DMS 273 treated with DMSO at 0.1 percent for 48 hours (cell line): Measurements from ENCODE around the gene INPP5E.

Source experiments
- DNase-seq: peaks from one replicate; lab custom pipeline; 2025; lab: John Stamatoyannopoulos, UW

INPP5E gene

GRCh38 chr9:136403538-136403914, 36.1 kb downstream of the INPP5E start:
- no peak for DNase-seq

GRCh38 chr9:136402067-136402466, 37.6 kb downstream of the INPP5E start:
- DNase-seq, result no peak

DNA sequence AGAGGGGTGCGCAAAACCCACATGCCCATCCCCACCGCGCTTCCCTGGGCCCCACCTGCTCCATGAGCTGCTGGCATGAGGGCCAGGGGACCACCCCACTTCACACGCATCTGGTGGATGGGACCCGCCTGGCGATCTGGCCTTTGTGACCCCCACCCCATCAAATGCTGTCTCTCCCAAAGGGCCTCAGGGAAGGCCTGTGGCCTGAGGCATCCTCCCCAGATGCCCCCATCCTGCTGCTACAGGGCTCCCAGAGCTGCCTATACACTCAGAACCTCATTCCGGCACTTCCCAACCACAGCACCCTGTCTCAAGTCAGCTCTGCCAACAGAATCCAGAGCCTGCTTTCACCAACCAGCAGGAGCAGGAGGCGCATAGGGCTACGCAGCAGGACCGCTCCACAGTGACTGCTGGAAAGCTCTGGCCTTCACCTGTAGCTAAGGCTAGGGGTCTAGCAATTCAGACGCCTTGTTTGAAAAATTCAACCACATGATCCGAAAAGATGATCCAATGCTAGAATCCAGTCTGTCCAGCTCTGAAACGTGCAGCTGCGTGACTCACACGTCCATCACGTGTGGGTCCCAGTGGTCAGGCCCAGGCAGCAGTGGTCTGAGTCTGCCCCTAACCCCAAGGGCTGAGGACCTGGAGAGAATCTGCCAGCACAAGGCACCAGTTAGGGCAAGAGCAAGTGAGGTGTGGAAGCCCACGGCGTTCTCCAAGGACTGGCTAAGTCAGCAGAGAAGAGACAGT, 38.3 kb downstream of the INPP5E start:
- DNase-seq, result no peak

DNA sequence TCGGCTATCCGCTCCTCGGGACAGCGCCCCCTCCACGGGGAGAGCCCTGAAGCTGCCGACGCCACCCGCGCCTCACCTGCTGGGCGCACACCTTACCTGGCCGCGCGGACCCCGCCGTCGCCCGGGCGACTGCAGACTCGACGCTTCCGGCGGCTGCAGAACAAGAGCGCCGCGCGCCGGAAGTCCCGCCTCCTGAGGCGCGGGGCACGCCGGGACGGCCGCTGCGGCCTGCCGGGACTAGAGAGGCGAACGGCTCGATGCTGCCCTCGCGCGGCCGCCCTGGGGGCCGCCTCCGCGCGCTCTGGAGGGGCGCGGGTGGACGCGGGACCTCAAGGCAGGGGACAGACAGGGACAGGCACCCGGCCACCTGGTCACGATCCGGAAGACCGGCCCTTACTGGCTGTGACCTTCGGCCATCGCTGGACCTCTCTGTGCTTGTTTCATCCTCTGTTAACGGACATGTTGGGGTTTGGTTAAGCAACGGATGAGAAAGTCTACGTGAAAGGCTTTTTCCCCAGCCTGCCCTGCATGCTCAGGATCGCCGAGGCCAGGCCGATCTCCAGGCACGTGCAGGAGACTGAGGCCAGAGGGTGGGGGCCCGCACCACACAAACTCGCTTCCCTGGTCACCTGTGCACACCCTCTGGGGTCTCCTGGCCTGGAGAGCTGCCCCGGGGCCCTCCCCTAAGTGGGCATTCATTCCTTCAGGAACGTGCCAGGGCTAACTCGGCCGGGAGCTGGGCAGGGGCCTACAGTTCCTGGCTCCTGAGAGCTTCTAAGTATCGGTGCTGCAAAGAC, 39.4 kb downstream of the INPP5E start, which contains the start of gene SNAPC4:
Gene SNAPC4 (minus strand): TSS at position 133 of the 797 bp plus-strand sequence. CDS start 1,742 bp downstream, outside the sequence.
- peak; percentile 12 for DNase-seq

- DNase-seq, result no peak
Observed at GRCh38 chr9:136399176-136400037, 40.2 kb downstream of the INPP5E start.

- DNase-seq, result no peak
Observed at GRCh38 chr9:136398286-136398685, 41.4 kb downstream of the INPP5E start.

DNA sequence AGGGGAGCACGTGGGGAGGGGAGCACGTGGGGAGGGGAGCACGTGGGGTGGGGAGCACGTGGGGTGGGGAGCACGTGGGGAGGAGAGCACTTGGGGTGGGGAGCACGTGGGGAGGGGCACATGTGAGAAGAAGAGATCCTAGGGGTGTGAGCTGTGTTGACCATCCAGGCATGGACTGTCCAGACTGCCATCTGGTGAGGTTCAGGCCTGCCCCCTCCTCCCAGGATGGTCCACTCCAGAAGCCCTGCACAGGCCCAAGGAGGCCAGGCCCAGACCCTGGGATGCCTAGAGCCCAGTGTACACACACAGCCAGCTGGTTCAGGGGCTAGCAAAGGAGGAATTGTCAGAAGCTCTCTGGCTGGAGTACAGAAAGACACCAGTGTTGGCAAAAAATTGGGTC, 42.0 kb downstream of the INPP5E start:
- DNase-seq, result no peak

DNA sequence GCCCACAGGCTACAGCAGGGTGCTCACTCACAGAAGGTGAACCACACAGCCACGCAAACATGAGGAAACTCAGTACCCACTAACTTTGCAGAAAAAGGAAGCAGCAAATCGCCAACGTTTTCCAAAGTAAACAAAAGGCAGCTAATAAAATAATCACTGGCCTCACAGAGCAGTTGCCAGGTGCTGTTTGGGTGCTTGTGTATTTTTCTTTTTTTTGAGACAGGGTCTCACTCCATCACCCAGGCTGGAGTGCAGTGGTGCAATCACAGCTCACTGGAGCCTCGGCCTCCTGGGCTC, 43.5 kb downstream of the INPP5E start:
- no peak for DNase-seq

DNA sequence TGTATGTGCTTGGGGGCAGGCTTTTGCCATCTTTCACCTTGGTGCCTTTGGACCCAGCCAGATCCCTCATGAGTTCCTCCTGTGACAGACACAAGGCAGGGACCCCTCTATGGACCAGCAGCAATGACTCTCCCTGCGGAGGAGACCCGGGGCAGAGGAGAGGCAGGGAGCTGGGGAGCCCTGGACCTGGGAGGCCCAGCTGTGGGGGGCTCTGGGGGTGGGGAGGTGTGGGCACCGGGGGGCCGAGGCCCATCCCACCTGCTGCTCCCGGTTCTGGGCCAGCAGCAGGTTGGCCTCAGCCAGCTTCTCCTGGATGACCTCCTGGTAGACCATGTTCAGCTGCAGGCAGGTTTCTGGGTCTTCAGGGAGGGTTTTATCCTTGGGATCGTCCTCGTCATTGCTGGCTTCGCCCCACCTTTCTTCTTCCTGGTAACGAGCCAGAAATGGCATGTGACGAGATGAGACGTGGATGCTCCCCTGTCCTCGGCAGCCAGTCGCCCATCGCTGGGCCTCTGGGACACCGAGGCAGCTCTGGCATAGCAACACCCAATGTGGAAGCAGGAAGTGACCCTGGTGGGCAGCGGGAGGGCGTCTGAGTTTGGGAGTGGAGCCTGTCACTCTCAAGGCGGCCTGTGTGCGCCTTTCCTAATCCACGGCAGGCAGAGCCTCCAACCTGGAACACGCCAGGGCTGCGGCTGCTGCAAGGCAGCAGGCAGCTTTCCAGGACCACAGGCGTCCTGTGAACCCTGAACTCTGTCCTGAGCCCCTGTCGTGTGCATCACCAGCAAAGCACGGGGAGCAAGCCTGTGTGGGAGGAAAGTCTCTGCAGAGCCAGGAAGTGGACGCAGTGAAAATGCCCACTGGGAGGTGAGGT, 44.1 kb downstream of the INPP5E start:
- DNase-seq, result no peak

DNA sequence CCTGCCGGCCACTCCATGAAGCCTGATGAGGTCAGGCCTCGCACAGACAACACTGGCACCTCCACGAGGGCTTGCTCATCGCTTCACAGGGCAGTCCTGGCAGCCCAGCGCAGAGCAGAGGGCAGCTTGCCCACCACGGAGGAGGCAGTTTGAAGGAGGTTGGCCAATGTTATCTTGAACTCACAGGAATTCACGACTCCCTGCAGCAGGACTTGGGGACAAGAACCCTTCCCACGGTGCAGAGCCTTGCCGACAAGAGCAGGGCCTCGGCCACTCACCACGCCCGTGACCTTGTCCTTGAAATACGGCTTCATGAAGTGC, 44.7 kb downstream of the INPP5E start:
- DNase-seq, result no peak

- DNase-seq, result no peak
Observed at GRCh38 chr9:136394312-136395019, 45.2 kb downstream of the INPP5E start.

DNA sequence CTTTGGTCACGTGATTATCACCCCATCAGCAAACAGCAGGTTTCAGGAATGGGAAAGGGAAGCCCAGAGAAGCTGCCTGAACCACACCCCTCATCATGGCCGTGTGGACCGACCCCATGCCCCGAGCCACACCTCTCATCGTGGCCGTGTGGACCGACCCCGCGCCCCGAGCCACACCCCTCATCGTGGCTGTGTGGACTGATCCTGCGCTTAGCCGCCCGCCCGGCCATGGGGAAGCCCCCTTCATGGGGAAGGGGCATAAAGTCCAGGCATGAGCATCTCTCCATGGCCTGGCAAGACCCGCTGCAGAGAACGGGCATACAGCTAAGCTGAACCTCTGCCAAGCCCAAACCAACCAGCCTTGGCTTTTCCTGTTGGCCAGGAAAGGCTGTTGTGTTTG, 46.1 kb downstream of the INPP5E start:
- no peak for DNase-seq

DNA sequence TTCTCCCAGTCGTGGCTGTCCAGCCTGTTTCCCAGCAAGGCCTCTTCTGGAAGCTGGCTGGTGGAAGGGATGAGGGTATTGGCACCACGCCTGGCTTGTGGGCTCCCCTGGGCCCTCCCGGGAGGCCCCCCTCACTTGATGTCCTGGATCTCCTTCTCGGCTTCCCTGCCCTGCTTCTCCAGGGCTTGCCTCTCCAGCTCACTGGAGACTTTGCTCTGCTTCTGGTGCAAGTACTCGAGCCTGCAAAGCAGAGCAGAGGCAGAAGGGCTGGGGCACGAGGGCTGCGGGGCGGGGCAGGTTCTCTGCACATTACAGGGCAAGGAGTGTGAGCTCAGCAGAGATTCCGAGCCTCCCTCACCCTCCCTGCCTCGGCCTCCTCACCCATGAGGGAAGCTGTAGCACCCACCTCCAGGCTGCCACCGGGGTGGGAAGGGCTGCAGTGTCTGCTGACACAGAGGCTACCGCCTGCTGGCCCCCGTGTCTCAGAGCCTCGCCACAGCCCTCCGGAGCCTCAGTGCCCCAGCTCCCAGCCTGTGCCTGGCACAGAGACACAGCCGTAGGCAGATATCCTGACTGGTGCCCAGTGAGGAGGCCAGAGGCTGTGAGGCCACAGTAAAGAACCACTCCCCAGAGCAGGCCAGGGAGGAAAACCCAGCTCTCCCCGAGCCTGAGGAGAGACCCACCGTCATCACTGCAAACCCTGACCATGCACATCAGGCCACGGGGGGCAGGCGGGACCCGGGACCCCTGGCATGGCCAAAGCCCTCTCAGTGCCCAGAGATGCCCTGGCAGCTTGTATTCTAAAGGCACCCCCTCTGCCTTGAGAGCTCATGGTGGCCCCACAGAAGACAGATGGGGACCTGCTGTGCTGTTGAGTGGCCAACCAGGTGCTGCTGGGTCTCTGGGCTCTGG, 46.9 kb downstream of the INPP5E start:
- no peak for DNase-seq

DNA sequence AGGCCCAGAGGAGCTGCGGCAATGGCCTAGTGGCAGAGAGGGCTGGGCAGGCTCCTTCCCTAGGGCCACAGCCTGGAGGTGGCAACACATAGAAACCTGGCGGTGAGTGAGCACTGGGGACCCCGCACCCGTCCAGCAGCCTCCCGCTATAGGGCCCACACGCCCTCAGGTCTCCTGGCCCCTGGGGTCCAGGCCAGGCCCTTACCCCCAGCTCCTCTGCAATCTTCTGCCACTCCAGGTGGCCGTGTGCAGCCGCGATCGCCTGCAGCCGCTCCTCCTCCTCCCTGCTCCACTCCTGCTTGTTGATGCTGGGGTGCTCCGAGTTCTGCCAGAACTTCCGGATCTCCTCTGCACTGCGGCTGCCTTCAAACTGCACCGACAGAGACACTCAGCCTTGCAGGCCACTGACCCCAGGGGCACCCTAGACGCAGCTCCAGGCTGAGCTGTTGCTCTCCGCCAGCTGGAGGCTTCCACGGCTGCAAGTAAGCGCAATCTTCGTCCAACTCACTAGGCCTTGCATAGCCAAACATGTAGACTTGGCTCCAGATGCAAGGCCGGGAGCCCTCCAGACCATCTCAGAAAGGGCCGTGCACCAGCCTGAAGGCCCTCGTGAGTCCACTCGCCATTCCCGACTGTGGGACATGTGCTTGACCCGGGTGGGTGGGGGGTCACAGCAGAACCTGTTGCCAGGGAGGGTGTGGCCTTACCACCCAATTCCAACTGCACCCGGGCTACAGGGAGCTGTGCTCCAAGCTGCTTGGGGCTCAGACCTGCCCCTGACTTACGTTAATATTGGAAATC, 47.7 kb downstream of the INPP5E start:
- DNase-seq, result no peak

DNA sequence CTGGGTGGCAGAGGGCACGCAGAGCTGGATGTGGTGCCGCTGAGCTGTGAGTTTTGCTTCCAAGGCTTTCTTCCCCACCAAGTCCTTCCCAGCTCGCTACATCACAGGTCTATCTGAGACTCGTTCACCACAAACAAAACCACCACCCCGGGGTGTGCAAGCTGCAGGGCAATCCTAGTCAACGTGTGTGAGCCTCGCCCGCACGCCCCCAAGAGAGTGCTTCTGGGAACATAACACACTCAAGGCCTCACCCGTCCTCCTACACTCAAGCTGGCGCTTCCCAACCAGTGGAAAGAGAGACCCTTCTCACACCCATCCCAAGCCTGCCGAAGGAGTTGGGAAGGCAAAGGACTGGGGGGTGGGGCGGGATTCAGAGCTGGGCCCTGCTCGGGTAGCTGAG, 50.2 kb downstream of the INPP5E start:
- DNase-seq, result no peak

DNA sequence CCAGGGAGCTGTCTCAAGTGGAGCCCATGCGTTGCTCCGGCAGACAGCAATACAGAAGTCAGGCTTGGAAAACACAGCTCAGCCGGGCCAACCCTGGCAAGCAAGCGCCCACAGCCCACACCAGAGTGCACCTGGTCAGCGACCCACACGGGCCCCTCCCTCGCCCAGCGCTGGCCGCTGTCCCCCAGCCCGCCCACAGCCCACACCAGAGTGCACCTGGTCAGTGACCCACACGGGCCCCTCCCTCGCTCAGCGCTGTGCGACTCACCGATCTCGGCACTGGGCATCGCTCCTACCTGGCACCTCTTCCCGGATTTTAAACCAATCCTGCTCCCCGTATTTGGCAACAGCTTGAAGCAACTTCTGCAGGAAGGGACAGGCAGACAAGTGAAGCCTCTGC, 52.4 kb downstream of the INPP5E start:
- DNase-seq, result no peak

GRCh38 chr9:136386018-136386417, 53.6 kb downstream of the INPP5E start:
- peak; percentile 51 for DNase-seq

DNA sequence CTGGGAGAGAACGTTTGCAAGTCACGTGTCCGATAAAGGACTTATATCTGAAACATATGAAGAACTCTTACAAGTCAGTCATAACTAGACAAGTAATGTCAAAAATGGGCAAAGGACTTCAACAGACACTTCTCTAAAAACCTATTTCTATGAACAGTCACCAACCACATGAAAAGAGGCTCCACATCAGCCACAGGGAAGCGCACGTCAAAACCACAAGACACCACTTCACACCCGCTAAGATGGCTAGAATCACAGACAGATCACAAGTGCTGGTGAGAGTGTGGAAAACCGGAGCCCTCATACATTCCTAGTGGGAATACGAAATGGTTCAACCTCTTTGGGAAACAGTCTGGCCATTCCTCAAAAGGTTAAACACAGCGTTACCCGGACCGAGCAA, 54.6 kb downstream of the INPP5E start:
- DNase-seq, result no peak

- no peak for DNase-seq
Observed at GRCh38 chr9:136383436-136383835, 56.2 kb downstream of the INPP5E start.
